B cell (primary cell): Measurements from ENCODE around the gene TRIM2.

ENCODE experiments used
- EZH2 ChIP-seq: IDR thresholded peaks from 2 replicates; pipeline ENCODE4 v1.6.1; 2012; ENCODE audit warnings: borderline replicate concordance, low read depth, mild to moderate bottlenecking, moderate library complexity, low read length; ENCODE audit not compliant: insufficient read depth, poor library complexity, severe bottlenecking
- TF ChIP-seq, protein P1 (sequence below): fragments of 200-600 bp; IDR thresholded peaks from one replicate; pipeline ENCODE4 v1.8.0; 2022; ENCODE audit warnings: antibody characterized with exemption, mild to moderate bottlenecking

DNA sequence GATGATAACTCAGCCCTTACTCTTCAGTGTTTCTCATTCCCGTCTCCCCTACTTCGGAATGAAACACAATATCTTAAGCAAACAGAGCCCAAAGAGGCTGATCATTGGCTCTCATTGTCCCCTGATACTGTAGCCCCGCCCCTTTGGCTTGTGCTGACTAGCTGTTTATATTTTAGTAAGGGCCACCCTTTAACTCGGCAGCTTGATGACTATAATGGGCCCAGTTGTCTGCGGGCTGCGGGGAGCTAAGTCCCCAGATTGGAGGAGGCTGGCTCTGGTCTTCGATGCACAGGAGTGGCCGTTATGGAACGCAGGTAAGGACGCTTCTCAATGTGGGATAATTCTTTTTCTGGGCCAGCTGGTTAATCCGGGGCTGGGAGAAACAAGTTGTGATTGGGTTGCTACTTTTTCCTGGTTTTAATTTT, at the start of gene TRIM2:
- TF ChIP-seq, protein P1, sequence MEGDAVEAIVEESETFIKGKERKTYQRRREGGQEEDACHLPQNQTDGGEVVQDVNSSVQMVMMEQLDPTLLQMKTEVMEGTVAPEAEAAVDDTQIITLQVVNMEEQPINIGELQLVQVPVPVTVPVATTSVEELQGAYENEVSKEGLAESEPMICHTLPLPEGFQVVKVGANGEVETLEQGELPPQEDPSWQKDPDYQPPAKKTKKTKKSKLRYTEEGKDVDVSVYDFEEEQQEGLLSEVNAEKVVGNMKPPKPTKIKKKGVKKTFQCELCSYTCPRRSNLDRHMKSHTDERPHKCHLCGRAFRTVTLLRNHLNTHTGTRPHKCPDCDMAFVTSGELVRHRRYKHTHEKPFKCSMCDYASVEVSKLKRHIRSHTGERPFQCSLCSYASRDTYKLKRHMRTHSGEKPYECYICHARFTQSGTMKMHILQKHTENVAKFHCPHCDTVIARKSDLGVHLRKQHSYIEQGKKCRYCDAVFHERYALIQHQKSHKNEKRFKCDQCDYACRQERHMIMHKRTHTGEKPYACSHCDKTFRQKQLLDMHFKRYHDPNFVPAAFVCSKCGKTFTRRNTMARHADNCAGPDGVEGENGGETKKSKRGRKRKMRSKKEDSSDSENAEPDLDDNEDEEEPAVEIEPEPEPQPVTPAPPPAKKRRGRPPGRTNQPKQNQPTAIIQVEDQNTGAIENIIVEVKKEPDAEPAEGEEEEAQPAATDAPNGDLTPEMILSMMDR: no peak
- no peak for TF ChIP-seq EZH2
